Suprapubic skin (tissue), 3 donors: ENCODE results near the gene SRGAP1.

ENCODE experiments used
- EP300 ChIP-seq: sonication (generic); formaldehyde crosslinking; IDR thresholded peaks from one replicate; pipeline ENCODE4 v1.6.1; 2017; ENCODE audit warnings: antibody characterized with exemption
- POLR2A ChIP-seq, 2 donors: fragments of 450-650 bp; IDR thresholded peaks; one replicate each; pipeline ENCODE4 v1.6.1; 2017; ENCODE audit warnings: antibody characterized with exemption in 2 of 2, mild to moderate bottlenecking in 2 of 2, moderate library complexity in 2 of 2
- TF ChIP-seq, protein P1 (sequence below), 2 donors: fragments of 200-600 bp in 1 of 2; fragments of 450-650 bp in 1 of 2; sonication (generic) in 1 of 2; IDR thresholded peaks; one replicate each; pipeline ENCODE4 v1.5.1; 2016 to 2019; ENCODE audit warnings: antibody characterized with exemption in 2 of 2, mild to moderate bottlenecking in 1 of 2, moderate library complexity in 1 of 2

DNA sequence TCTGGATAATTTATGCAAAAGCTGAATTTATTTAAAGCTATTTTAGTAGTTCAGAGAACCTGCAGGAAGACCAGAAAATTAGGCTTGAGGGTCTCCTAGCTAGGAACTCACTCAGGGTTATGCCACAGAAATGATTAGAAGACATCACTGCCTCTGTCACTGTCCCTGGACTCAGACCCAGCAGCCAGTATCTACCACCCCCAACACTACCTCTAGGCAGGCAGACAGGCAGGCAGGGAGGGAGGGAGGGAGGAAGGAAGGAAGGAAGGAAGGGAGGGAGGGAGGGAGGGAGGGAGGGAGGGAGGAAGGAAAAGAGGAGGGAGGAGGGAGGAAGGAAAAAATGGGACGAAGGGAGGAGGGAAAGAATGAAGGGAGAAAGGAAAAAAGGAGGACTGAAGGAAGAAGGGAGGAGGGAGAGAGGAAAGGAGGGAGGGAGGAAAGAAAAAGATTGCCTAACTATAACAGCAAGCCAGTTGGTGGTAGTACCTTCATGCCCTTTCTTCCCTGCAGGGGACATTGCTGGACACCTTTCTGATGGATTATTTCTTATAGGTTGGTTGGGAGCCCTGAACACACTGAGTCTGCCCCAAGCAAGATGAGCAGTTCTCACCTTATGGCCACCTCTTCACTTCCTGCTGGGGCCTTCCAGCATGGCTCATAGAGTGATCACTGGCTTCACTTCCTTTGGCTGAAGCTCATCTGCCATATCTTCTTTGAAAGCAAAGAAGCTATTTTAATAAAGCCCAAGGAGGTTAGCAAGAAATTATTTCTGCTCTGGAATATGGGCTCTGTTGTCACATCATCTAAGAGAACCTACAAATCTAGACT lies 327.9 kb downstream of the SRGAP1 start:
- TF ChIP-seq, protein P1, sequence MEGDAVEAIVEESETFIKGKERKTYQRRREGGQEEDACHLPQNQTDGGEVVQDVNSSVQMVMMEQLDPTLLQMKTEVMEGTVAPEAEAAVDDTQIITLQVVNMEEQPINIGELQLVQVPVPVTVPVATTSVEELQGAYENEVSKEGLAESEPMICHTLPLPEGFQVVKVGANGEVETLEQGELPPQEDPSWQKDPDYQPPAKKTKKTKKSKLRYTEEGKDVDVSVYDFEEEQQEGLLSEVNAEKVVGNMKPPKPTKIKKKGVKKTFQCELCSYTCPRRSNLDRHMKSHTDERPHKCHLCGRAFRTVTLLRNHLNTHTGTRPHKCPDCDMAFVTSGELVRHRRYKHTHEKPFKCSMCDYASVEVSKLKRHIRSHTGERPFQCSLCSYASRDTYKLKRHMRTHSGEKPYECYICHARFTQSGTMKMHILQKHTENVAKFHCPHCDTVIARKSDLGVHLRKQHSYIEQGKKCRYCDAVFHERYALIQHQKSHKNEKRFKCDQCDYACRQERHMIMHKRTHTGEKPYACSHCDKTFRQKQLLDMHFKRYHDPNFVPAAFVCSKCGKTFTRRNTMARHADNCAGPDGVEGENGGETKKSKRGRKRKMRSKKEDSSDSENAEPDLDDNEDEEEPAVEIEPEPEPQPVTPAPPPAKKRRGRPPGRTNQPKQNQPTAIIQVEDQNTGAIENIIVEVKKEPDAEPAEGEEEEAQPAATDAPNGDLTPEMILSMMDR (IDR thresholded peaks at IDR 0.05), result no peak
- TF ChIP-seq EP300 (no peak), POLR2A (IDR thresholded peaks at IDR 0.05) (no peak)
